ENCODE results near the gene PLEKHA5. TPM values are rescaled to one million over a fixed set of nuclear protein-coding genes. Genes with fewer than 3 reads are reported as not detected.

Gene PLEKHA5
- total RNA-seq, 1 donor = 40.7 TPM

DNA sequence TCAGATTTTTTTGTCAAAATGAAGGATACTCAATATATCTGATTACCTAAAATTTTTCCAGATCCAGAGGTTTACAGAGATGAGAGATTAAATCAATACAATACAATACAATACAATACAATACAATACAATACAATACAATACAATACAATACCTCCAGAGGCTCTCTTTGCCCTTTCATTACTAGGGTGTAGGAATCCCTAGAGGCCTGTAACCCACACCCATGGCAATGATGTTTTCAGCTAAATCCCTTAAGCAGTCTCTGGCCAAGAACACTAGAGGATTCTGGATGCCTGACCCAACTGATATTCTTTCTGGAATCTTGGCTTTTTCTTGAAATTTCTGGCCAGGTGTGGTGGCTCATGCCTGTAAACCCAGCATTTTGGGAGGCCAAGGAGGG, 286.0 kb downstream of the PLEKHA5 start:
- H3K4me3 ChIP-seq (ENCODE audit: low read depth, low read length) = no peak overlapping the region
- no peak for DNase-seq (ENCODE audit: low read depth)
- TF ChIP-seq, protein P1, sequence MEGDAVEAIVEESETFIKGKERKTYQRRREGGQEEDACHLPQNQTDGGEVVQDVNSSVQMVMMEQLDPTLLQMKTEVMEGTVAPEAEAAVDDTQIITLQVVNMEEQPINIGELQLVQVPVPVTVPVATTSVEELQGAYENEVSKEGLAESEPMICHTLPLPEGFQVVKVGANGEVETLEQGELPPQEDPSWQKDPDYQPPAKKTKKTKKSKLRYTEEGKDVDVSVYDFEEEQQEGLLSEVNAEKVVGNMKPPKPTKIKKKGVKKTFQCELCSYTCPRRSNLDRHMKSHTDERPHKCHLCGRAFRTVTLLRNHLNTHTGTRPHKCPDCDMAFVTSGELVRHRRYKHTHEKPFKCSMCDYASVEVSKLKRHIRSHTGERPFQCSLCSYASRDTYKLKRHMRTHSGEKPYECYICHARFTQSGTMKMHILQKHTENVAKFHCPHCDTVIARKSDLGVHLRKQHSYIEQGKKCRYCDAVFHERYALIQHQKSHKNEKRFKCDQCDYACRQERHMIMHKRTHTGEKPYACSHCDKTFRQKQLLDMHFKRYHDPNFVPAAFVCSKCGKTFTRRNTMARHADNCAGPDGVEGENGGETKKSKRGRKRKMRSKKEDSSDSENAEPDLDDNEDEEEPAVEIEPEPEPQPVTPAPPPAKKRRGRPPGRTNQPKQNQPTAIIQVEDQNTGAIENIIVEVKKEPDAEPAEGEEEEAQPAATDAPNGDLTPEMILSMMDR (IDR thresholded peaks at IDR 0.05; ENCODE audit: insufficient read depth, low read length) = no peak

DNA sequence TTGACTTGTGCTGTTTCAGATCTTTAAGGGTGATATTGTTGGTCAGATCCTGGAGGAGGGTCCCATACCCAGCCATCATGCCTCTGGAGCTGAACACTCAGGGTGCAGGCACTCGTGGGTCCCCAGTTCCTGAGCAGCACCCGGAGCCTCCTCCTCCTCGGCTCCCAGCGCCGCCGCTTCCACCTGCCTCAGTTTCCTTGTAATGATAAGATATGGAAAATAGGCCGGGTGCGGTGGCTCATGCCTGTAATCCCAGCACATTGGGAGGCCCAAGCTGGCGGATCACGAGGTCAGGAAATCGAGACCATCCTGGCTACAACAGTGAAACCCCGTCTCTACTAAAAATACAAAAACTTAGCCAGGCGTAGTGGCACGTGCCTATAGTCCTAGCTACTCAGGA, 289.6 kb downstream of the PLEKHA5 start:
- no peak overlapping the region for H3K4me3 ChIP-seq (ENCODE audit: low read depth, low read length)
- TF ChIP-seq, protein P1 (IDR thresholded peaks at IDR 0.05; ENCODE audit: insufficient read depth, low read length) = no peak

DNA sequence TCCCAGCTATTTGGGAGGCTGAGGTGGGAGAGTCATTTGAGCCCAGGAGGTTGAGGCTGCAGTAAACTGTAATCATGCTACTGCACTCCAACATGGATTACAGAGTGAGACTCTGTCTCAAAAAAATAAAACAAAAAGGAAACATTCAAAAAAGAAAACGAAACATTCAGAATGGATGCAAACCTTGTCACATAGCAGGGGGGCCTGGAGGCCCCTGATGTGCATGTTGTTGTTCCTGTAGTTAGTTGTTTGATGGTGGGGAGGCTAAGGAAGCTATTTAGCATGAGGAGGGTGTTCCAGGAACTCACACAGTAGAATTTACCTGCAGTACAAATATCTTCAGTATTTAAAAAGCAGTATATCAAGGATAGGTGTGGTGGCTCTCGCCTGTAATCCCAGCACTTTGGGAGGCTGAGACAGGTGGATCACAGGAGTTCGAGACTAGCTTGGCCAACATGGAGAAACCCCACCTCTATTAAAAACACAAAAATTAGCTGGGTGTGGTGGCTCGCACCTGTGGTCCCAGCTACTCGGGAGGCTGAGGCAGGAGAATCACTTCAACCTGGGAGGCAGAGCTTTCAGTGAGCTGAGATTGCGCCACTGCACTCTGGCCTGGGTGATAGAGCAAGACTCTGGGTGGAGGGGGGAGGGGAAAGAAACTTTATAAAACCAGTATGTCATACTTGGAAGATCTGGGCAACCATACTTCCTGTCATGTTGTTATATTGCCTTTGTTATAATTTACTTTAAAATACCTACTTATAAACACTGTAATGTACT, 292.2 kb downstream of the PLEKHA5 start:
- no peak for DNase-seq (ENCODE audit: low read depth)
- TF ChIP-seq, protein P1 (IDR thresholded peaks at IDR 0.05; ENCODE audit: insufficient read depth, low read length) = no peak
- H3K4me3 ChIP-seq (ENCODE audit: low read depth, low read length) = no peak overlapping the region

More for the DNA sequence above, 289.6 kb downstream of the PLEKHA5 start:
- no peak for DNase-seq (ENCODE audit: low read depth)

DNA sequence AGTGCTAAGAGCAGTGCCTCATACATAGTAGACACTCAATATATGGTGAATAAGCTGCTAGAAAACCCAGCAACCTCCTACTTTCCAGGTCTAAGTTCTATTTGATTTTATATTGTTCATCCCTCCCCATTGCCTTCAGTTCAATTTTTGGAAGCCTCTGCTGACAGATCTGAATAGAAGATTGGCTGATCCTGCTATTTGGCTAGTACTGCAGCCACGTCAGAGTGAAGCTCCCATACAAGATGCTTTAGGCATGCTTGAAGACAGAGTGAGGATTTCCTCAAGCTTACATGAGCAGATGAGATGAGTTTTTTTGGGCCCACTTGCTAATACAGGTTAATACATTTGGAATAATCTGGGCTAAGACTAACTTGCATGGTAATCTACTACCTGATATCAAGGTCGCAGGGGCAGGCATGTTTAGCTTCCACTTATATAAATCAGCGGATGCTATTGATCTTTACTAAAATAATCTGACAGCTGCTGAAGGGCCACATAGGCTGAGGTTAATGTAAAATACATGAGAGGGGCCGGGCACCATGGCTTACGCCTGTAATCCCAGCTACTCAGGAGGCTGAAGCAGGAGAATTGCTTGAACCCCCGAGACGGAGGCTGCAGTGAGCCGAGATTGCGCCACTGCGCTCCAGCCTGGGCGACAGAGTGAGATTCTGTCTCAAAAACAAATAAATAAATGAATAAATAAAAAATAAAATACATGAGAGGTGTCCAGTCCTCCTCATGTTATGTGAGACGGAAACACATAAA, 293.8 kb downstream of the PLEKHA5 start:
- TF ChIP-seq, protein P1 (IDR thresholded peaks at IDR 0.05; ENCODE audit: insufficient read depth, low read length) = no peak
- no peak overlapping the region for H3K4me3 ChIP-seq (ENCODE audit: low read depth, low read length)
- no peak for DNase-seq (ENCODE audit: low read depth)

Small RNA genes lying within 50 kb of the gene (small RNA-seq; reads per million reads assigned to genes)
- gene AC091805.2 (not detected), gene RN7SL67P (not detected)

All from fibroblast of the aortic adventitia (primary cell).